Endothelial cell of umbilical vein (primary cell): ENCODE measurements around the gene PTPRD. TPM values are rescaled to one million over a fixed set of nuclear protein-coding genes. Genes with fewer than 3 reads are reported as not detected.

Experiments used
- BruUV-seq: library from RNA; stranded (reverse); fragments of 400-500 nt; replicated peaks from 2 replicates; lab custom pipeline; 2021; lab: Mats Ljungman, UMichigan
- CTCF ChIA-PET: fragments of 300-600, 350-600 bp; sonication (Branson Sonifier 250); formaldehyde crosslinking; loops from one replicate; lab custom pipeline; 2021; ENCODE audit warnings: antibody characterized with exemption, inconsistent platforms; lab: Charles Lee
- POLR2A ChIA-PET: fragments of 300-600, 350-600 bp; sonication (Branson Sonifier 250); formaldehyde crosslinking; loops from one replicate; lab custom pipeline; 2021; ENCODE audit warnings: antibody characterized with exemption, inconsistent platforms; lab: Charles Lee
- DNase-seq: peaks from one replicate; pipeline ENCODE4 v3.0.0-alpha.2; 2011; ENCODE audit warnings: low read depth, low spot score
- FAIRE-seq: peaks from 2 replicates; lab custom pipeline; 2011; peaks lifted over from hg19 to GRCh38; lab: Jason Lieb, UNC
- H2AFZ ChIP-seq: 2 replicates; pipeline ENCODE4 v1.6.0; 2012; ENCODE audit warnings: low read depth, low read length, control low read depth, inconsistent platforms
- H3K27ac ChIP-seq: 2 replicates; pipeline ENCODE4 v1.5.1; 2011; ENCODE audit warnings: low read depth, mild to moderate bottlenecking, control low read depth, low read length, moderate library complexity; ENCODE audit not compliant: insufficient read depth
- H3K27me3 ChIP-seq, 2 experiments: 2 replicates each; pipeline versions ENCODE4 v1.6.0 to v1.6.1; 2011; ENCODE audit warnings: low read length in 2 of 2, mixed read lengths in 1 of 2; ENCODE audit not compliant: control insufficient read depth in 2 of 2, insufficient read depth in 2 of 2
- H3K36me3 ChIP-seq, 2 experiments: 2 replicates in 1 of 2; 3 replicates in 1 of 2; pipeline ENCODE4 v1.5.1; 2011; ENCODE audit warnings: low read length in 2 of 2, mild to moderate bottlenecking in 1 of 2, moderate library complexity in 1 of 2; ENCODE audit not compliant: control insufficient read depth in 2 of 2, insufficient read depth in 2 of 2; ENCODE audit errors: extremely low read depth in 1 of 2
- H3K4me1 ChIP-seq: 3 replicates; pipeline ENCODE4 v1.5.1; 2011; ENCODE audit warnings: mild to moderate bottlenecking, low read length; ENCODE audit not compliant: control insufficient read depth, insufficient read depth; ENCODE audit errors: extremely low read depth
- H3K4me2 ChIP-seq: 2 replicates; pipeline ENCODE4 v1.6.1; 2011; ENCODE audit warnings: low read length, control low read depth, mixed read lengths; ENCODE audit not compliant: insufficient read depth
- H3K4me3 ChIP-seq, 3 experiments: fragments of 200-600 bp in 1 of 3; sonication (generic), shearing (Covaris generic) in 1 of 3; replicated peaks in 1 of 3; 2 replicates each; pipeline ENCODE4 v1.5.1; 2011 to 2016; ENCODE audit warnings: control low read depth in 3 of 3, low read length in 3 of 3, mild to moderate bottlenecking in 2 of 3, inconsistent platforms in 1 of 3, low read depth in 1 of 3, moderate library complexity in 1 of 3; ENCODE audit not compliant: insufficient read depth in 1 of 3
- H3K79me2 ChIP-seq: 2 replicates; pipeline ENCODE4 v1.6.0; 2012; ENCODE audit warnings: low read length, inconsistent platforms; ENCODE audit not compliant: control insufficient read depth, insufficient read depth
- H3K9ac ChIP-seq: replicated peaks from 2 replicates; pipeline ENCODE3; 2011; ENCODE audit warnings: low read length, control low read depth; ENCODE audit not compliant: insufficient read depth; ENCODE audit errors: extremely low read depth
- H3K9me1 ChIP-seq: replicated peaks from 3 replicates; pipeline ENCODE4 v1.6.0; 2011; ENCODE audit warnings: mild to moderate bottlenecking, low read length; ENCODE audit not compliant: control insufficient read depth, insufficient read depth; ENCODE audit errors: extremely low read depth
- H3K9me3 ChIP-seq: replicated peaks from 2 replicates; pipeline ENCODE4 v1.5.1; 2012; ENCODE audit warnings: low read length, inconsistent platforms; ENCODE audit not compliant: control insufficient read depth, insufficient read depth
- H4K20me1 ChIP-seq: replicated peaks from 2 replicates; pipeline ENCODE3; 2011; ENCODE audit warnings: mild to moderate bottlenecking, low read length; ENCODE audit not compliant: control insufficient read depth, insufficient read depth; ENCODE audit errors: extremely low read depth
- CTCF ChIP-seq, 2 donors: IDR thresholded peaks; 1 replicate in 1 of 2; 2 replicates in 1 of 2; pipeline ENCODE4 v1.5.1; 2011; ENCODE audit warnings: low read length in 2 of 2, mild to moderate bottlenecking in 2 of 2, moderate library complexity in 2 of 2, control low read depth in 1 of 2, inconsistent platforms in 1 of 2, low read depth in 1 of 2; ENCODE audit not compliant: insufficient read depth in 1 of 2; ENCODE audit errors: extremely low read depth in 1 of 2
- EZH2 ChIP-seq: IDR thresholded peaks from 2 replicates; pipeline ENCODE4 v1.6.1; 2012; ENCODE audit warnings: borderline replicate concordance, low read depth, mild to moderate bottlenecking, moderate library complexity, low read length, inconsistent platforms; ENCODE audit not compliant: severe bottlenecking
- FOS ChIP-seq: IDR thresholded peaks from 2 replicates; pipeline ENCODE4 v1.6.1; 2011; ENCODE audit warnings: mild to moderate bottlenecking, low read length, moderate library complexity, borderline replicate concordance; ENCODE audit not compliant: insufficient read depth
- GATA2 ChIP-seq: IDR thresholded peaks from 2 replicates; pipeline ENCODE4 v1.7.0; 2011; ENCODE audit warnings: low read depth, mild to moderate bottlenecking, moderate library complexity, mixed read lengths, low read length; ENCODE audit not compliant: insufficient read length, insufficient read depth
- JUN ChIP-seq: IDR thresholded peaks from 2 replicates; pipeline ENCODE4 v1.6.1; 2011; ENCODE audit warnings: borderline replicate concordance, low read depth; ENCODE audit not compliant: insufficient read length, insufficient read depth
- MAX ChIP-seq: IDR thresholded peaks from 2 replicates; pipeline ENCODE4 v1.6.1; 2011; ENCODE audit not compliant: insufficient read depth, insufficient read length
- POLR2A ChIP-seq: IDR thresholded peaks from 2 replicates; pipeline ENCODE4 v1.6.1; 2012; ENCODE audit warnings: low read depth, mild to moderate bottlenecking, control low read depth, low read length
- POLR2AphosphoS5 ChIP-seq: IDR thresholded peaks from 2 replicates; pipeline ENCODE4 v1.6.1; 2012; ENCODE audit warnings: low read depth, mild to moderate bottlenecking, control low read depth, low read length, moderate library complexity; ENCODE audit not compliant: insufficient read depth
- dilution Hi-C: fragments of 300-500 bp; cut with MboI; formaldehyde crosslinking; loops from one replicate; pipeline ENCODE4 v1.15.0; 2019; ENCODE audit warnings: low sequenced_read_pairs; ENCODE audit not compliant: extremely low pct_ligation_motif_present
- intact Hi-C: fragments of 100-400 bp; cut with micrococcal nuclease; formaldehyde crosslinking; loops from one replicate; pipeline ENCODE4 v1.10.0; 2022
- polyA plus RNA-seq, 4 experiments: library from polyadenylated mRNA; depleted of rRNA in 3 of 4; stranded (reverse) in 3 of 4; unstranded in 1 of 4; fragments of >200 nt; gene quantifications; 2 replicates each; pipeline versions ENCODE4 v1.2.1 to v1.2.3, GENCODE V29; 2011 to 2012; ENCODE audit warnings: missing spikeins in 1 of 4
- total RNA-seq: library from RNA; stranded (reverse); gene quantifications from 2 replicates; pipeline ENCODE4 v1.2.3, GENCODE V29; 2021

PTPRD gene
- total and polyA plus RNA-seq, 2 donors (not counting 3 experiments of a cell fraction or from before 2014, with no cell fraction given) = 5.5 to 5.7 TPM

- Histone ChIP-seq H3K9me1 (no peaks in the 10 kb centered on the region), H4K20me1 (no peaks in the 10 kb centered on the region), H3K36me3 (no peaks in the 10 kb centered on the region), H3K4me2 (no peak overlapping the region), H3K4me3 (no peak overlapping the region), H3K4me1 (no peaks in the 10 kb centered on the region), H3K9ac (no peak overlapping the region), H3K27ac (no peak overlapping the region), H3K79me2 (no peaks in the 10 kb centered on the region), H3K9me3 (no peaks in the 10 kb centered on the region), H2AFZ (no peak overlapping the region), H3K27me3 (no peaks in the 10 kb centered on the region)
- TF ChIP-seq CTCF (IDR thresholded peaks at IDR 0.05; ENCODE audit: extremely low read depth in 1 of 2, insufficient read depth in 1 of 2, low read depth in 1 of 2, low read length in 2 of 2) (no peak), MAX (no peak), EZH2 (no peak), FOS (no peak), GATA2 (no peak), POLR2AphosphoS5 (no peak), JUN (no peak), POLR2A (no peak)
- POLR2A ChIA-PET = no interaction called here
- CTCF ChIA-PET = no interaction called here
- intact Hi-C loops (no loop called here), dilution Hi-C loops (no loop called here)
- no TSS peak for BruUV-seq
- no peak for DNase-seq
- no peak for FAIRE-seq
Observed at GRCh38 chr9:8764051-8764450, 1848.8 kb downstream of the PTPRD start.
